Fibroblast of villous mesenchyme (primary cell): ENCODE results near the gene GCAT. TPM values are rescaled to one million over a fixed set of nuclear protein-coding genes. Genes with fewer than 3 reads are reported as not detected.

Experiments
- DNase-seq: peaks from one replicate; pipeline ENCODE4 v3.0.0-alpha.2; 2010; ENCODE audit warnings: low read depth
- H3K4me3 ChIP-seq: 2 replicates; pipeline ENCODE4 v1.5.1; 2011; ENCODE audit warnings: low read depth, mild to moderate bottlenecking, low read length
- CTCF ChIP-seq: IDR thresholded peaks from 2 replicates; pipeline ENCODE4 v1.5.1; 2012; ENCODE audit warnings: low read depth, mild to moderate bottlenecking, low read length; ENCODE audit not compliant: insufficient read depth
- total RNA-seq: library from RNA; depleted of rRNA; stranded (reverse); fragments of >200 nt; gene quantifications from 2 replicates; pipeline ENCODE4 v1.2.3, GENCODE V29; 2012

GCAT gene
- total RNA-seq, 1 donor = 31.1 TPM

GRCh38 chr22:37818409-37819104 is 10.8 kb downstream of the GCAT start:
- TF ChIP-seq CTCF = peak; percentile 33
- peak; percentile 59 for DNase-seq
- peak overlapping the region; percentile 34 for H3K4me3 ChIP-seq

- H3K4me3 ChIP-seq = peak overlapping the region; percentile 34
- no peak for TF ChIP-seq CTCF
- no peak for DNase-seq
Measured at GRCh38 chr22:37819105-37819433, 11.3 kb downstream of the GCAT start.

GRCh38 chr22:37820350-37820749 is 12.6 kb downstream of the GCAT start:
- no peak for DNase-seq
- no peak for TF ChIP-seq CTCF
- H3K4me3 ChIP-seq = no peak overlapping the region

- TF ChIP-seq CTCF = no peak
- DNase-seq = no peak
- H3K4me3 ChIP-seq = no peak overlapping the region
Measured at GRCh38 chr22:37822079-37822833, 14.5 kb downstream of the GCAT start.

GRCh38 chr22:37823134-37823985 is 15.6 kb downstream of the GCAT start, which contains the start of gene GALR3:
GALR3 (plus strand) TSS chr22:37823382; CDS start chr22:37823407, 25 bp downstream.
- TF ChIP-seq CTCF = no peak

GRCh38 chr22:37824674-37825641 is 17.2 kb downstream of the GCAT start:
- peak overlapping the region; percentile 46 for H3K4me3 ChIP-seq
- no peak for TF ChIP-seq CTCF
- peak; percentile 39 for DNase-seq

More at GRCh38 chr22:37823134-37823985, 15.6 kb downstream of the GCAT start, which contains the start of gene GALR3:
- no peak within 1 kb of the TSS for H3K4me3 ChIP-seq
- DNase-seq = no peak
